Esophagus squamous epithelium (tissue), 4 donors: ENCODE measurements around the gene LSM4.

Experiments
- CTCF ChIP-seq, 6 experiments: fragments of 450-650 bp in 4 of 6; fragments of 200-600 bp in 2 of 6; sonication (generic) in 2 of 6; IDR thresholded peaks; one replicate each; pipeline ENCODE4 v1.5.1; 2016 to 2019; ENCODE audit warnings: antibody characterized with exemption in 6 of 6, mild to moderate bottlenecking in 4 of 6, moderate library complexity in 4 of 6
- POLR2A ChIP-seq, 4 donors: fragments of 450-650 bp; IDR thresholded peaks; one replicate each; pipeline ENCODE4 v1.6.1; 2017; ENCODE audit warnings: antibody characterized with exemption in 4 of 4, mild to moderate bottlenecking in 4 of 4, moderate library complexity in 3 of 4

GRCh38 chr19:18346091-18346490 is 23.2 kb upstream of the LSM4 start:
- TF ChIP-seq CTCF (IDR thresholded peaks at IDR 0.05), result peak in 3 of 6 experiments; percentile 3 to 28 (median 22)
- no peak for TF ChIP-seq POLR2A (IDR thresholded peaks at IDR 0.05)
